Activated B cell treated with CpG ODN at 0.5 μM for 24 hours (primary cell): Measurements from ENCODE around the gene FARS2. TPM values are rescaled to one million over a fixed set of nuclear protein-coding genes. Genes with fewer than 3 reads are reported as not detected.

Experiments used
- ATAC-seq: fragments of 200-7000 bp; cut with Tn5 transposase; one replicate; pipeline ENCODE4 v1.10.0; 2021; ENCODE audit warnings: low read depth, mild to moderate bottlenecking, moderate library complexity
- CTCF ChIA-PET: fragments of 350-600 bp; sonication (Branson Sonifier 250); formaldehyde crosslinking; loops from one replicate; lab custom pipeline; 2021; ENCODE audit warnings: antibody characterized with exemption; lab: Charles Lee
- POLR2A ChIA-PET: fragments of 350-600 bp; sonication (Branson Sonifier 250); formaldehyde crosslinking; loops from one replicate; lab custom pipeline; 2021; ENCODE audit warnings: antibody characterized with exemption; lab: Charles Lee
- DNase-seq: peaks from one replicate; pipeline ENCODE4 v3.0.0; 2022
- H3K27ac Mint-ChIP-seq: one replicate; pipeline ENCODE4 v1.8.0; 2020; ENCODE audit warnings: mixed read lengths
- H3K27me3 Mint-ChIP-seq: one replicate; pipeline ENCODE4 v1.8.0; 2021; ENCODE audit warnings: mixed read lengths
- H3K36me3 Mint-ChIP-seq: one replicate; pipeline ENCODE4 v1.8.0; 2021; ENCODE audit warnings: low read depth, mixed read lengths
- H3K4me1 Mint-ChIP-seq: one replicate; pipeline ENCODE4 v1.8.0; 2021; ENCODE audit warnings: mixed read lengths
- H3K4me3 Mint-ChIP-seq: one replicate; pipeline ENCODE4 v1.8.0; 2020; ENCODE audit warnings: mild to moderate bottlenecking, mixed read lengths
- H3K9me3 Mint-ChIP-seq: one replicate; pipeline ENCODE4 v1.8.0; 2020; ENCODE audit warnings: mixed read lengths
- CTCF ChIP-seq: fragments of 200-600 bp; IDR thresholded peaks from one replicate; pipeline ENCODE4 v1.8.0; 2022; ENCODE audit warnings: antibody characterized with exemption, mild to moderate bottlenecking
- intact Hi-C: fragments of 100-400 bp; cut with micrococcal nuclease; formaldehyde crosslinking; loops from one replicate; pipeline ENCODE4 v1.15.1; 2024
- total RNA-seq: library from RNA; stranded (reverse); gene quantifications from 2 replicates; pipeline ENCODE4 v1.2.3, GENCODE V29; 2022

Gene FARS2
- total RNA-seq, 1 donor from 2014 or later: 32.7 TPM

GRCh38 chr6:5640614-5641013 lies 379.3 kb downstream of the FARS2 start:
- TF ChIP-seq CTCF: no peak
- Mint-ChIP-seq H3K36me3 (peaks cover 32% of the 10 kb centered on the region), H3K9me3 (peaks cover 6% of the 10 kb centered on the region), H3K4me1 (no peaks in the 10 kb centered on the region), H3K27me3 (no peaks in the 10 kb centered on the region), H3K27ac (no peak overlapping the region), H3K4me3 (no peak overlapping the region)
- ChIA-PET POLR2A (no interaction called here), CTCF (no interaction called here)
- no peak for DNase-seq
- ATAC-seq: no peak
- intact Hi-C loops: no loop called here

DNA sequence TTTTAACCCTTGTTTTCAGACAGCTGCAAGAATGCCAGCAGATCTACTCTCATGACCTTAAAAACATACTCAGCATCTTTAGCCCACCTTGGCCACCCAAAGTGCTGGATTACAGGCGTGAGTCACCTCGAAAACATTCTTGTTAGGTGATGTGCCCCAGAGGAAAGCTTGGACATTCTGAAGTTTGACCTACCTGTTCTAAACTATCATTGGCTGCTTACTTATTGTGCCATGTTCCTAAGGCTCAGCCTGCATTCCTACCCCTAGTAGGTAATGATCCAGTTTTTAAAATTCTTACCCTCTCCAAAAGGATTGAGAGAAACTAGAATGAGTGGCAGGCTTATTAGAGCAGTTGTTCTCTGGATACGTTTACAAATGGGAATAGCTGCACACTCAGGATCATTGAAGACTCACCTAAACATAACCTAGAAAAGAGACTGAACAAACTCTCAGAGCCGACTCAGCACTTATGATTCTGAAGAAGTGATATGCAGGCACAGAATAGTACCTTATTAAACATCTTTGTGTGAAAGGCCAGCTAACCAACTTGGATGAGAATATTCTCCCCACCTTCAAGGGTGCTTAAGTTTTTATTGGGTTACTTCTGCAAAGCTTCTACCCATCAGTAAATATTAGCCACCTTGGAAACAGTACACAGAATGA lies 383.3 kb downstream of the FARS2 start:
- DNase-seq (no peak), ATAC-seq (no peak)
- Mint-ChIP-seq H3K4me3 (no peak overlapping the region), H3K9me3 (peaks cover 6% of the 10 kb centered on the region), H3K36me3 (peaks cover 22% of the 10 kb centered on the region), H3K4me1 (peaks cover 19% of the 10 kb centered on the region), H3K27ac (no peak overlapping the region), H3K27me3 (no peaks in the 10 kb centered on the region)
- POLR2A ChIA-PET: no interaction called here
- intact Hi-C loops: no loop called here
- no peak for TF ChIP-seq CTCF
- CTCF ChIA-PET: no interaction called here

DNA sequence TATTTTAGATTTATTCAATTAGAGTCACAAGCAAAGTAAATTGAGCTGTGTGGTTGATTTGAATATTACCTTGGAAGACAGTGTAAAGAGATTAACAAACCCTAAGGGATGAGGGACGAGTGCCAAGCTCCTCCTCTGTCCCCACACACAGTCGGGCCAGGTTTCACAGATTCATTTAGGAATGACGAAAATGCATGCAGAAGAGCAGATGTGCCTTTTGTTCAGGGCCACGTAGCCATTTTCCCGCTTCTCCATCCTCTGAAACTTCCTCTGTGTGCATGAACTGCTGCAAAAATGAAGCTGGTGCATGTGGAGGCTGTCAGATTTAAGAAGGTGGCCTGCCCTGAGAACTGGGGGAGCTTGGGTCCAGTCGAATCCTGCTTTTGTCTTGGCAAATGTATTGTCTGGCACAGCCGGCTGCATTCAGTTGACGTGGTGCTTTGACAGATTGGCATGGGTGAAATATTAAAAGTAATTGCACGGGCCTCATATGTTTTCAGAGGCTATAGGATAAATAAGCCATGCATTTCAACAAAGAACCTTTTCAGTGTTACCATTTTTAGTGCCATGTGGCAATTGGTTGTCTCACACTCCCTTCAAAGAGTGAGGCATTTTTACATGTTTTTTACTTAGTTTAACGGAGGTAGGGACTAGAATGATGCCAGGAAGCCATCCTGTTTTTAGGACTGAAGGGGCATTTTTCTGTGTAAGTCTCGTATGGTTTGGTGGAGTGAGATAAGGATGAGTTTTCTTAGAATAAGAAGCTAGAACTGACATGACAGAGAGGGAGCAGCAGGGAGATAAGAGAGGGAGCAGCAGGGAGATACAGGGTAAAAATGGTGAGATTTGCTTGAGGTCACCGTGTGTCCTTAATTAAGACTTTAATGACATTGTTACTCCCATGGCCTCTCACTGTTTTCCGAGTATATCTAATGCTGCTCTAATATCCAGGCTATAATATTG lies 384.3 kb downstream of the FARS2 start:
- ATAC-seq: no peak
- TF ChIP-seq CTCF: no peak
- no peak overlapping the region for H3K27ac Mint-ChIP-seq

DNA sequence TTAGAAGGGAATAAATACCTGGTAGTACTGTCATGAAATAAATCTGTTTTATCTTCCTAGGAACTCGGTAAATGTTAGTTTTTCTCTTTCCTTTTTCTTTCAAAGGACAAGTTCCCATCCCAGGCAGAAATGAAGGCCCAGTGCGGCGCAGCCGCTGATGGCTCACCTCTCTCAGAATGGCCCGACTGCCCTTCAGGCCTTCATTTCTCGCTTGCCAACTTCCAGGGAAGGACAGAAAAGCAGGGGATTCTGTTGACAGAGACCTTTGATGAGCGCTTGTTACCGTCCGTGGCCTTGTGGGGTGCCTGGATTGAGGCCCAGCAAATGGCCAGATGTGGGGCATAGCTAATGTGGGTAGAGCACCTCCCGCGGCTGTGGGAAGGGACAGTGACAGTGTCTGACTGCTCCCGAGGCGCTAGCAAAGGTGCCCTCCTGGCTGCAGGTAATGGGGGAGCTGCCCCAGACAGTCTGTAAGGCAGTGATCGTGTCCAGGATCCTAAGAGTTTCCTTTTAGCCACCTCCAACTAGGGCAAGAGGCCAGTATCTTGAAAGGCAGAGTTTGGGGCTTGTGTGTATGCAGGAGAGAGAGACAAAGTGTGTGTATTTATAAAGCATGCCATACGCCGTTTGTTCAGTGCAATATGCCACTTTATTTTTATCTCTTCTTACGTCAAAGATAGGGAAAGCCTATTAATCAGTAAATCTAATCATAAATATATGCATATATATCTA lies 391.3 kb downstream of the FARS2 start:
- no peaks in the 10 kb centered on the region for H3K27me3 Mint-ChIP-seq
- no peaks in the 10 kb centered on the region for H3K9me3 Mint-ChIP-seq
- intact Hi-C loops: no loop called here
- H3K4me1 Mint-ChIP-seq: peaks cover 7% of the 10 kb centered on the region
- H3K4me3 Mint-ChIP-seq: no peak overlapping the region
- no peak for TF ChIP-seq CTCF
- ChIA-PET POLR2A (interaction anchor here (0.5 to 0.6 kb wide), 2 partner anchors 28 to 66 kb away, joined by 4 to 6 read pairs; no protein-coding TSS in a partner anchor), CTCF (no interaction called here)
- no peak overlapping the region for H3K27ac Mint-ChIP-seq
- no peak for ATAC-seq
- DNase-seq: no peak
- H3K36me3 Mint-ChIP-seq: peaks cover 29% of the 10 kb centered on the region

More for the DNA sequence above, 384.3 kb downstream of the FARS2 start:
- no peak for DNase-seq
- H3K27me3 Mint-ChIP-seq: no peaks in the 10 kb centered on the region
- peaks cover 12% of the 10 kb centered on the region for H3K36me3 Mint-ChIP-seq
- no peak overlapping the region for H3K4me3 Mint-ChIP-seq
- POLR2A ChIA-PET: no interaction called here
- H3K9me3 Mint-ChIP-seq: peaks cover 5% of the 10 kb centered on the region
- H3K4me1 Mint-ChIP-seq: peaks cover 19% of the 10 kb centered on the region
- intact Hi-C loops: no loop called here
- CTCF ChIA-PET: no interaction called here
